ENCODE measurements around the gene MEGF6.

Gene MEGF6

GRCh38 chr1:3611170-3612019, at the start of gene MEGF6:
Gene MEGF6, minus strand, starts transcription at chr1:3611508. Its CDS starts 240 bp downstream, at chr1:3611268.
- DNase-seq (ENCODE audit: extremely low read depth, low read depth): no peak
- TF ChIP-seq CTCF (IDR thresholded peaks at IDR 0.05; ENCODE audit: low read depth, low read length): no peak

GRCh38 chr1:3660704-3661103, 49.4 kb upstream of the MEGF6 start:
- TF ChIP-seq CTCF (IDR thresholded peaks at IDR 0.05; ENCODE audit: low read depth, low read length): no peak
- DNase-seq (ENCODE audit: extremely low read depth, low read depth): no peak

- TF ChIP-seq CTCF (IDR thresholded peaks at IDR 0.05; ENCODE audit: low read depth, low read length): no peak
- DNase-seq (ENCODE audit: extremely low read depth, low read depth): no peak
These were observed 47.8 kb upstream of the MEGF6 start for GRCh38 chr1:3659093-3659492.

- no peak for TF ChIP-seq CTCF (IDR thresholded peaks at IDR 0.05; ENCODE audit: low read depth, low read length)
- no peak for DNase-seq (ENCODE audit: extremely low read depth, low read depth)
These were observed 46.9 kb upstream of the MEGF6 start for GRCh38 chr1:3658231-3658615.

GRCh38 chr1:3657578-3658230, 46.4 kb upstream of the MEGF6 start:
- no peak for TF ChIP-seq CTCF (IDR thresholded peaks at IDR 0.05; ENCODE audit: low read depth, low read length)
- DNase-seq (ENCODE audit: extremely low read depth, low read depth): no peak

- no peak for TF ChIP-seq CTCF (IDR thresholded peaks at IDR 0.05; ENCODE audit: low read depth, low read length)
- DNase-seq (ENCODE audit: extremely low read depth, low read depth): no peak
These were observed 45.8 kb upstream of the MEGF6 start for GRCh38 chr1:3657096-3657475.

GRCh38 chr1:3656450-3657095, 45.3 kb upstream of the MEGF6 start:
- no peak for DNase-seq (ENCODE audit: extremely low read depth, low read depth)
- no peak for TF ChIP-seq CTCF (IDR thresholded peaks at IDR 0.05; ENCODE audit: low read depth, low read length)
